ENCODE results near the gene SSBP4.

- TF ChIP-seq CTCF (IDR thresholded peaks at IDR 0.05), result no peak
- no peak for TF ChIP-seq POLR2A (IDR thresholded peaks at IDR 0.05)
- no peak for TF ChIP-seq EP300 (IDR thresholded peaks at IDR 0.05)
Observed at GRCh38 chr19:18444513-18444912, 25.3 kb downstream of the SSBP4 start.
